Cardiac muscle cell (in vitro differentiated cells and primary cell): ENCODE results near the gene ZDHHC4. TPM values are rescaled to one million over a fixed set of nuclear protein-coding genes. Genes with fewer than 3 reads are reported as not detected.

Experiments used
- DNase-seq, 2 donors: peaks; one replicate each; pipeline versions ENCODE4 v3.0.0 to v3.0.0-alpha.2; 2010 to 2017; ENCODE audit warnings: low read depth in 1 of 2, low spot score in 1 of 2
- H3K27ac ChIP-seq: fragments of 200-600 bp; sonication (generic); 2 replicates; pipeline ENCODE4 v1.5.1; 2016
- H3K27me3 ChIP-seq: fragments of 200-600 bp; sonication (generic); 2 replicates; pipeline ENCODE4 v1.6.0; 2016; ENCODE audit warnings: control low read depth
- H3K36me3 ChIP-seq: fragments of 200-600 bp; sonication (generic); 2 replicates; pipeline ENCODE4 v1.5.1; 2016; ENCODE audit warnings: control low read depth
- H3K4me1 ChIP-seq: fragments of 200-600 bp; sonication (generic); 2 replicates; pipeline ENCODE4 v1.8.1; 2017; ENCODE audit warnings: low read depth, mild to moderate bottlenecking, mixed run types
- H3K4me3 ChIP-seq: fragments of 200-600 bp; sonication (generic); 2 replicates; pipeline ENCODE4 v1.5.1; 2016; ENCODE audit warnings: mild to moderate bottlenecking
- H3K9me3 ChIP-seq: fragments of 200-600 bp; sonication (generic); 2 replicates; pipeline ENCODE4 v1.5.1; 2017; ENCODE audit warnings: low read depth, mild to moderate bottlenecking, control low read depth
- CTCF ChIP-seq: IDR thresholded peaks from 2 replicates; pipeline ENCODE4 v1.5.1; 2012; ENCODE audit warnings: low read depth, mild to moderate bottlenecking, low read length
- polyA plus RNA-seq: library from polyadenylated mRNA; unstranded; fragments of >200 nt; fragmentation: Nextera tagmentation; extraction: Ambion mirVana; gene quantifications from 2 replicates; pipeline ENCODE4 v1.2.1, GENCODE V29; 2016
- total RNA-seq: library from RNA; depleted of rRNA; stranded (reverse); fragments of >200 nt; gene quantifications from 2 replicates; pipeline ENCODE4 v1.2.3, GENCODE V29; 2016

Gene ZDHHC4
- total RNA-seq (51.7 and 81.3 TPM in 2 replicates), polyA plus RNA-seq (108 and 110 TPM in 2 replicates)

DNA sequence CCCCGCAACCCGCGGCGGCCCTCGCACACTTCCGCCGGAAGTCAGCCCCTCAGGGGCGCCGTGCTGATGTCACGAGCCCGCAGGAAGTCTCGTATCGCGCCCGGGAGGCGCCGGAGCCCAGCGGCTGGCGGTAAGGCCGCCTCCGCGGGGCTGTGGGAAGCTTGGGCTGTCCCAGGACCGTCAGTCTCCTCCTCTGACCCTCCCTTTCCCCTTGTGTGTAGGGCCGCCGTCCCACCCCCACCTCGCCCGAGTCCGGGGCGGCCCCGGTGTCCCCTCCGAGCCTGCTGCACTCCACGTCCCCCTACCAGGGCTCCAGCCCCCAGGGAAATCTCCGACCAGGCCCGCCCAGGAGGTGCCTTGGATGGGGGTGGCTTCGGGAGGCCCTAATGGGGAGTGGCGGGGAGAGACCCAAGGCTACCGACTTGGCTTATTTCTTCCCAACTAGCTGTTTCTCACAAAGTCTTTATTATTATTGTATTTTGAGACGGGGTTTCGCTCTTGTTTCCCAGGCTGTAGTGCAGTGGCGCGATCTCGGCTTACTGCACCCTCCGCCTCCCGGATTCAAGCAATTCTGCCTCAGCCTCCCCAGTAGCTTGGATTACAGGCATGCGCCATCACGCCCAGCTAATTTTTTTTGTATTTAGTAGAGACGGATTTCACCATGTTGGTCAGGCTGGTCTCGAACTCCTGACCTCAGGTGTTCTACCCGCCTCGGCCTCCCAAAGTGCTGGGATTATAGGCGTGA, at the start of gene ZDHHC4:
Gene ZDHHC4, plus strand, starts transcription at position 86 of the 745 bp plus-strand sequence. CDS start 3,108 bp downstream, outside the sequence.
- no peak for TF ChIP-seq CTCF

GRCh38 chr7:6528401-6529130, 48.7 kb upstream of the ZDHHC4 start:
- Histone ChIP-seq H3K27ac (no peak overlapping the region), H3K4me3 (no peak overlapping the region), H3K27me3 (peaks cover 74% of the 10 kb centered on the region), H3K9me3 (no peaks in the 10 kb centered on the region), H3K36me3 (no peaks in the 10 kb centered on the region), H3K4me1 (no peaks in the 10 kb centered on the region)
- TF ChIP-seq CTCF: no peak
- DNase-seq: no peak

More for the DNA sequence above, at the start of gene ZDHHC4:
- Histone ChIP-seq H3K27ac (peak within 1 kb of the TSS; percentile 93), H3K36me3 (peaks cover 17% of the 10 kb centered on the region), H3K27me3 (no peaks in the 10 kb centered on the region), H3K4me3 (peak within 1 kb of the TSS; percentile 50), H3K4me1 (no peaks in the 10 kb centered on the region), H3K9me3 (no peaks in the 10 kb centered on the region)
- peak; percentile 93 to 95 for DNase-seq

DNA sequence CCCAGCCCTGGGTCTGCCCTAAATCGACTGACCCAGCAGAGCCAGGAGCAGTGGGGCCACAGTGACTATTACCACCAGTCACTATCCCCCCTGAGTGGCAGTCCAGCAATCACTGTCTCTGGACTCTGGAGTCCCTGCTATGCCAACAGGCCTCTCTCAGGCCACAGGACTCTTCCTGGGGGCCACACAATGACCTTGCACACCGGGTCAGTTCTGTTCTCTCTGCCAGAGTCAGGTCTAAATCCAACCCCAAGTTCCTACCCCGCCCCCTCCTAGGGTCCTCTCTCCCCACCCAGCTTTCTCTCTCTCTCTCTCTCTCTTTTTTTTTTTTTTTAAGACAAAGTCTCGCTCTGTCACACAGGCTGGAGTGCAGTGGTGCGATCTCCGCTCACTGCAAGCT, 47.6 kb upstream of the ZDHHC4 start:
- Histone ChIP-seq H3K36me3 (no peaks in the 10 kb centered on the region), H3K27me3 (peaks cover 74% of the 10 kb centered on the region), H3K9me3 (no peaks in the 10 kb centered on the region), H3K4me1 (no peaks in the 10 kb centered on the region), H3K4me3 (no peak overlapping the region), H3K27ac (no peak overlapping the region)
- no peak for TF ChIP-seq CTCF
- DNase-seq: no peak

DNA sequence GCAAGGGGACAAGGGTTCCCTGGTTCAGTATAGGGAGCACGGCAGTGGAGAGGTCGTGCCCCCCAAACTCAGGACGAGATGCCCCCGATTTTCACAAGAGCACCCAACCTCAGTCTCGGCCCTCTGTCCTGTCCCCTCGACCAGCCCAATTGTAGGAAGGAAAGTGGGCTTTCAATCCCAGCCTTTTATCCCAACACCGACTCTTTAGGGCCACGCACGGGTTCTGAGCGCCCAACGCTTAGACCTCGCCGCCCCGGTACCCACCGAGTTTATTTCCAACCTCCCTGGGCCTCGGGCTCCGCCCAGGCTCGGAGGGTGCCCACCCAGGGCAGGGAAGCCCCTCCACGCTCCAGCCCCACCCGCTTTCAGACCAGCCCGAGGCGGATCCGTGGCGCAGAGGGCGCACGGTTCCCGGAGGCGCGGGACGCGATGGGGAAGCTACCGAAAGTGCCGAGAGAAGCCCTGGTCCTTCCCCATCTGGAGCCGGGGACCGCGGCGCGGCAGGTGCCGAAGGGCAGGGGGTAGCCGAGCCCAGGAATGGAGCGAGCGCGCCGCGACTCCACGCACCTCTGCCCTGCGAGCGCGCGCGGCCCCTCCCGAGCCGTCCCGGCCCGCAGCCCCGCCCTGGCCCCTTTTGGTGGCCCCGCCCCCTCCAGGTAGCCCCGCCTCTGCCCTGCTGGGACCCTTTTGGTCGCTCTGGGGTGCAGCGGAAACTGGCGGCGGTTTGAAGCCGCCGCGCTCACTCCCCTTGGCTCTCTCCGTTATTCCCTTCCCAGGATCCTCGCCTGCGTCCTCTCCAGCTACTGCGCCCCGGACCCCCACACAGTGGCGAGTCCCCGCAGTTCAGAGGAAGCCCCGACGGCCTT, 46.4 kb upstream of the ZDHHC4 start:
- Histone ChIP-seq H3K9me3 (no peaks in the 10 kb centered on the region), H3K36me3 (no peaks in the 10 kb centered on the region), H3K27ac (no peak overlapping the region), H3K27me3 (peaks cover 76% of the 10 kb centered on the region), H3K4me3 (peak overlapping the region; percentile 49), H3K4me1 (no peaks in the 10 kb centered on the region)
- DNase-seq: peak in 1 of 2 donors; percentile 48
- TF ChIP-seq CTCF: no peak
